Measurements from ENCODE around the gene EVI5.

DNA sequence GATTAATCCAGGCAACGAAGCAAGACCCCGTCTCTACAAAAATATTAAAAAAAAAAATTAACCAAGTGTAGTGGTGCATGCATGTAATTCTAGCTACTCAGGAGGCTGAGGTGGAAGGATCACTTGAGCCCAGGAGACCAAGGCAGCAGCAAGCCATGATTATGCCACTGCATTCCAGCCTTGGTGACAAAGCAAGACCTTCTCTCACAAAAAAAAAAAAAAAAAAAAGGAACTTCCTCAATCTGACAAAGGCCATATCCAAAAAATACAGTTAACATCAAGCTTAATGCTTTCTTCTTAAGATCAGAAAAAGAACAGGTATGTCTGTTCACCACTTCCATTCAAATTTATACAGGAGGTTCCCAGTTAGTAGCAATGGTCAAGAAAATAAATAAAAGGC, 54.4 kb downstream of the EVI5 start:
- TF ChIP-seq, protein P1, sequence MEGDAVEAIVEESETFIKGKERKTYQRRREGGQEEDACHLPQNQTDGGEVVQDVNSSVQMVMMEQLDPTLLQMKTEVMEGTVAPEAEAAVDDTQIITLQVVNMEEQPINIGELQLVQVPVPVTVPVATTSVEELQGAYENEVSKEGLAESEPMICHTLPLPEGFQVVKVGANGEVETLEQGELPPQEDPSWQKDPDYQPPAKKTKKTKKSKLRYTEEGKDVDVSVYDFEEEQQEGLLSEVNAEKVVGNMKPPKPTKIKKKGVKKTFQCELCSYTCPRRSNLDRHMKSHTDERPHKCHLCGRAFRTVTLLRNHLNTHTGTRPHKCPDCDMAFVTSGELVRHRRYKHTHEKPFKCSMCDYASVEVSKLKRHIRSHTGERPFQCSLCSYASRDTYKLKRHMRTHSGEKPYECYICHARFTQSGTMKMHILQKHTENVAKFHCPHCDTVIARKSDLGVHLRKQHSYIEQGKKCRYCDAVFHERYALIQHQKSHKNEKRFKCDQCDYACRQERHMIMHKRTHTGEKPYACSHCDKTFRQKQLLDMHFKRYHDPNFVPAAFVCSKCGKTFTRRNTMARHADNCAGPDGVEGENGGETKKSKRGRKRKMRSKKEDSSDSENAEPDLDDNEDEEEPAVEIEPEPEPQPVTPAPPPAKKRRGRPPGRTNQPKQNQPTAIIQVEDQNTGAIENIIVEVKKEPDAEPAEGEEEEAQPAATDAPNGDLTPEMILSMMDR (IDR thresholded peaks at IDR 0.05) = no peak
- TF ChIP-seq POLR2A (IDR thresholded peaks at IDR 0.05) = no peak
- TF ChIP-seq POLR2AphosphoS5 (IDR thresholded peaks at IDR 0.05; ENCODE audit: insufficient read depth in 1 of 2, low read depth in 1 of 2) = no peak
